ENCODE data around the gene VDAC1.
"Not testable (repeated sequence)": the region's sequence is repeated elsewhere in the genome, so short reads cannot be mapped to it uniquely, and the experiment has no call there.

The VDAC1 gene

DNA sequence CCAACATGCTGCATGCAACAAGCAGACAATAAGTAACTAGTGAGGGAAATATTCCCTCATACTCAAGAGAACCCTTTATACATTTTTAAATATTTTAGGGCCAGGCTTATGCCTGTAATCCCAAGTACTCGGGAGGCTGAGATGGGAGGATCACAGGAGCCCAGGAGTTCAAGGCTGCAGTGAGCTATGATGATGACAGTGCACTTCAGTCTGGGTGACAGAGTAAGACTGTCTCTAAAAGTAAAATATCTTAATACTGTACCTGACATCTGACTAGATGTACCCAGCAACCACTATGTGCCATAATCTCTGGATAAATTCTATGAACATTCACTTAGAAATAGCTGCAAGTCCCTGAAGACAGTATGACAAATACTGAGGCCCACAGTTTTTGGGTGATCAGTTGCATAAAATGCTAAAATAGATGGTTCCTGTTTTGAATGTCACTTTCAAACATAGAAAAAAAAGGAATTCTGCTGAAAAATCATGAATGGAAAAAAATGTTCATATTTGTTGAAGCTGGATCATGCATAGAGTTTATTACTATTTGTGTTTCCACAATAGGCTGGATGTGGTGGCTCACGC is 34.4 kb downstream of the VDAC1 start:
- in situ Hi-C loops (cut with HindIII; ENCODE audit: low sequenced_read_pairs), result no loop called here

DNA sequence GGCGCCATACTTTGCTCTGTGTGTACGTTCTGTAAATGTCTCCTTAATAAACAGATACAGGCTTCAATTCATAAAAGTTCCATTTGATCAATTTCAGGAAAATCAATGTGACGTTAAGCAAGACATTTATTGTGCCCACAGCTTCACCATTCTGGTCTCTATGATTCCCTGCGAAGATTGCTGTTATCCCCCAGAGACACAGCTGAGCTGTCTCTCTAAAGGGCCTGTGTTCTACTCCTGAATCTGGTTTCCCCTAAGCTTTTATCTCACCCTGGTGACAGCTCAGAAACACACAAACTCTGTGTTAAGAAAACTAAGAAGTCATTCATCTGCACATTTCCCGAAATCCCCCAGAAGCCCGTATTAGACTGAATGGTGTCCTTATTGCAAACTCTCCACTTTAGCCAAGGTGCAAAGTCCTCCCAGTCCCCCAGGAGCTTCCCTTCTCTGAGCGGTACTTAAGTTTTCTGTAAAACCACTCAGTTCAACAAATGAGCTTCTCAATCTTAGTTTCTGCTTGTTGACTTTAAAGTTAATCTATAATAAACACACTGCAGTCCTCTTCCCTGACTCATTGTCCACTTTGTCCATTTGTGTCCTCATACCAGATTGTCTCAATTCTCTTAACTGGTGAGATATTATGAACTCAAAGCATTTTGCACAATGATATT is 35.0 kb downstream of the VDAC1 start:
- in situ Hi-C loops (cut with HindIII; ENCODE audit: low sequenced_read_pairs), result no loop called here

- in situ Hi-C loops (cut with HindIII; ENCODE audit: low sequenced_read_pairs), result no loop called here
Observed at GRCh38 chr5:133968204-133968980, 36.4 kb downstream of the VDAC1 start, which contains the start of gene C5orf15. TSS of gene C5orf15 (minus strand) at chr5:133968625. CDS start at chr5:133968584, 41 bp downstream.

DNA sequence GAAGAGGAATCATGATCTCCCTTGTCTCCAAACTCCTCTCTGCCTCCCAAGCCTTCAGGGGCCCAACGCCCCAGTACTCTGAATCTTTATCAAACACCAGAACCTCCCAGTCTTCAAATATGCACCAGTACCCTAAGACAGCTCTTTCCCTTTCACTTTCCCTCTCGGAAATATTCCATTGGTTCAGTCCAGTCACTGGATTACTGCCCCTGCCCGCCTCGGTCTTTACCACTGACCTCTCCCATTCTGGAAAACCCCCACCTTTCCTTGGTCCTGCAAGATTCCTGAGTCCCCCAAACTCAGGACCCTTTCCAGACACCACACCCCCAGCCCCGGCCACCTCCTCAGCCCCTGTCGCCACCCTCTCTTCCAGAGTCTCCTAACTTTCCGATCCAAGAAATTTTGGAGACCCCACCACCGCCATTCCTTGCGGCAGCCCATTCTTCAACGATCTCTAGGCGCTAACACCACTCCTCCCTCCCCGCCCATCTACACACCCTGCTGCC is 37.0 kb downstream of the VDAC1 start:
- in situ Hi-C loops (cut with HindIII; ENCODE audit: low sequenced_read_pairs), result no loop called here

DNA sequence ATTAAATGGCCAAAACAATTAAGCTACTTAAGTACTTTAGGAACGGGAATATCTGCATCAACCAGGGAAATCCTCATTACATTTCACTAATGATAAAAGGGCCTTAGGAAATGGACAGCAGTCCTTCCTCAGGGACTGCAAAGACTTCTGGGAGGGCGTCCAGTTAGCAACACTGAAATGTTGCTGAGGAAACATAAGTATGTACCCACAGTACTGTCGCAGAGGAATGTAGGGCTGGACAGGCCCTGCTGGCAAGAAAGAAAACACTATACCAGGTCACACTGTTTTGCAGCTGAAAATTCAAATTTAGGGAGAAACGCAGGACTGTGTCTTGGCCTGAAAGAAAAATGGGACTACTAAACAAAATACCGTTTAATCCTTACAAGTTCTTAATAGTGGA is 37.7 kb downstream of the VDAC1 start:
- in situ Hi-C loops (cut with HindIII; ENCODE audit: low sequenced_read_pairs), result no loop called here

DNA sequence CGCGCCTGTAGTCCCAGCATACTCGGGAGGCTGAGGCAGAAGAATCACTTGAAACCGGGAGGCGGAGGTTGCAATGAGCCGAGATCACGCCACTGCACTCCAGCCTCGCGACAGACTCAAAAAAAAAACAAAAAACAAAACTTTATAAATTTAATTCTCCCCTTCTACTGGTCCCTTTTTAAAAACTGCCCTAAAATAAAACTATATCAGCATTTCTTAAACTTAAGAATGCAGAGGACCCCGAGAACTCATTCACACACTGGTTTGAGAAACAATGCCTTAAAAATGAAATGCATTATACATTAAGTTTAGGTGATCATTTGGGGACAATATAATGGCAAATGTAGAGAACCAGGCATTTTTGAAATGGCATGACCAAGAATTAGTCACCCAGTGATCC is 38.7 kb downstream of the VDAC1 start:
- in situ Hi-C loops (cut with HindIII; ENCODE audit: low sequenced_read_pairs), result no loop called here

DNA sequence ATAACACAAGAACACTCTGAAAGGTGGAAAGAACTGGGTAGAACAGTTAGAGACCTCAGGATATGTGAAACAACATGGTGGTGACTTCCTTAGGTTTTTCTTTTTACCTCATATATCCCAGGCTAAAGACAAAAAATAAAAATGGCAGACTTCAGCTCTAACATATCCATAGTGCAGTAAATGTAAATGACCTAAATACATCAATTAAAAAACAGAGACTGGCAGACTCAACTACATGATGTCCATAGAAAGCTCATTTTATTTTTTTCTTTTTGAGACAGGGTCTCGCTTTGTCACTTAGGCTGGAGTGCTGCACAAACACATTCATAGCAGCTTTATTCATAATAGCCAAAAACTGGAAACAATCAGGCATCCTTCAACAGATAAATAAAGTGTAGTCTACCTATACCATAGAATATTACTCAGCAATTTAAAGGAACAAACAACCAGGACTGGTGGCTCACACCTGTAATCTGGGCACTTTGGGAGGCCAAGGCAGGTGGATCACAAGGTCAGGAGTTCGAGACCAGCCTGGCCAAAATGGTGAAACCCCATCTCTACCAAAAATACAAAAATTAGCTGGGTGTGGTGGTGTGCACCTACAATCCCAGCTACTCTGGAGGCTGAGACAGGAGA is 41.2 kb downstream of the VDAC1 start:
- in situ Hi-C loops (cut with HindIII; ENCODE audit: low sequenced_read_pairs), result no loop called here

DNA sequence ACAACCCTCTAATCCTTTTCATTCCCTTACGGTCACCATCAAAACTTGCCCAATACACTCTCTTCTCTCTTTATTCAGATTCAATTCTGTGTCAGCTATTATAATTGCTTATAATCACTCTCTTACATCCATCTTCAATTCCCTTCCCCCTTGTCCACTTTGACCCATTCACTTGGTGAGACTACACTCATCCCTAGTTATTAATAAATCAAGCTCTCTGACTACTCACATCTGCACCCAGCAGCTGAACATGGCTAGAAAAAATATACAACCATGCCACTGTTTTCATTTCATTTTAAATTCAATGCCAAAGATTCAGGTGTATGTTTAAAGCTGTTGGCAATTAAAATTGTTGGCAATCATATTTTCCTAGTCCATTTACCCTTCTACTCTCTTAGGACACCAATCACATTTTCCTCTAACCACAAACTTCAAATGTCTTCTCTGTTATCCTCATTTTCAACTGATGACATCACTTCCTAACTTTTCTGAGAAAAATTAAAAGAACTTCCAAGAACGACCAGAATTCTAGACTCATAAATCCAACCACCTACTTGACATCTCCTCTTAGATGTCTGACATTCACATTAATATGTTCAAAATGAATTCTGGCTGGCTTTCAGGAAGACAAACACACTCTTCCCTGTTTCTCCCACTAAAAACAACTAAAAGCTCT is 41.8 kb downstream of the VDAC1 start:
- in situ Hi-C loops (cut with HindIII; ENCODE audit: low sequenced_read_pairs), result no loop called here

GRCh38 chr5:133962131-133962530 is 42.6 kb downstream of the VDAC1 start:
- in situ Hi-C loops (cut with HindIII; ENCODE audit: low sequenced_read_pairs), result no loop called here

DNA sequence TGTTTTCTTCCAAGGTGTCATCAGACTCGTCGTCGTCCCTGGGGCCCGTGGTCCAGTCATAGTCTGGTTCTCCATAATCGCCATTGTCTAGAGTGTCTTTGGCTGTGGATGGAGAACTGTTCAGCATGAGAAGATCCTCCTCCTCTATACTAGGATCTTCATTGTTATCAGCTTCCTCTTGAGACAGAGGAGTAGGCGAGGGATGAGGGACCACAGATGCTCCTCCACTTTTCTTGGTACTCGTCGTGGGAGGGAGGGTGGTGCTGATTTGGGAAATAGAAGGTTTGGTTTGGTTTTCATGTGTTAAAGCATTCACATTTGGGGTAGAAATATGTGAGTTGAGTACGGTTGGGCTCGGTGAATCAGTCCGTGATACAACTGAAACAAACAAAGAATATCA is 45.1 kb downstream of the VDAC1 start:
- in situ Hi-C loops (cut with HindIII; ENCODE audit: low sequenced_read_pairs), result no loop called here

DNA sequence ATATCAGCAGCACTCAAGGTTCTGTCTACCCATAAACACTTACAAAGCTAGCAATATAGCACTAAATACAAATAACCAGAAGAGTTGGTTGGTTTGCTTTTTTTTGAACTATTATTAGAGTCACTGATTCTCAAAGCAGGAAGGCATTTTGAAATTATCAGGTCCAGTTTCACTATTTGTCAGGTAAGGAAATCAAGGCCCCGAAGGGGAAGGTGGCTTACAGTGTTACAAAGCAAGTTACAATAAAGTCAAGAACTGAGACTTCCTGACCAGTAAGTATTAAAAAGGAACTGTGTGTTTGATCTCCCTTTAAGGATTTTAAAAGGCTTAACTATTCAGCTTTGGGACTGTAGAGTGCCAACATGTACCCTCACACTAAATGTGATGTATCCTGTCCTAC is 47.2 kb downstream of the VDAC1 start:
- in situ Hi-C loops (cut with HindIII; ENCODE audit: low sequenced_read_pairs), result no loop called here

DNA sequence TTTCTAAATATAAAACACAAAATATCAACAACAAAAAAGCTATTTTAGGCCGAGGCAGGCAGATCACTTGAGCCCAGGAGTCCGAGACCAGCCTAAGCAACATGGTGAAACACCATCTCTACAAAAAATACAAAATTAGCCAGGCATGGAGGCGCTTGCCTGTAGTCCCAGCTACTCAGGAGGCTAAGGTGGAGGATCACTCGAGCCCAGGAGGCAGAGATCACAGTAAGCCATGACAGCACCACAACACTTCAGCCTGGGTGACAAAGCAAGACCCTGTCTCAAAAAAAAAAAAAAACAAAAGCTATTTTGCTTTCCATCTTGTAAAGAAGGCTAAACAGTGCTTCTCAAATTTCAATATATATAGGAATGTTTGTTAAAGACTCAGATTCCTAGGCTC is 47.7 kb downstream of the VDAC1 start:
- in situ Hi-C loops (cut with HindIII; ENCODE audit: low sequenced_read_pairs), result no loop called here

GRCh38 chr5:133956196-133956595 is 48.6 kb downstream of the VDAC1 start:
- in situ Hi-C loops (cut with HindIII; ENCODE audit: low sequenced_read_pairs), result not testable (repeated sequence)

- in situ Hi-C loops (cut with HindIII; ENCODE audit: low sequenced_read_pairs), result no loop called here
Observed at GRCh38 chr5:133953568-133954145, 51.1 kb downstream of the VDAC1 start.

DNA sequence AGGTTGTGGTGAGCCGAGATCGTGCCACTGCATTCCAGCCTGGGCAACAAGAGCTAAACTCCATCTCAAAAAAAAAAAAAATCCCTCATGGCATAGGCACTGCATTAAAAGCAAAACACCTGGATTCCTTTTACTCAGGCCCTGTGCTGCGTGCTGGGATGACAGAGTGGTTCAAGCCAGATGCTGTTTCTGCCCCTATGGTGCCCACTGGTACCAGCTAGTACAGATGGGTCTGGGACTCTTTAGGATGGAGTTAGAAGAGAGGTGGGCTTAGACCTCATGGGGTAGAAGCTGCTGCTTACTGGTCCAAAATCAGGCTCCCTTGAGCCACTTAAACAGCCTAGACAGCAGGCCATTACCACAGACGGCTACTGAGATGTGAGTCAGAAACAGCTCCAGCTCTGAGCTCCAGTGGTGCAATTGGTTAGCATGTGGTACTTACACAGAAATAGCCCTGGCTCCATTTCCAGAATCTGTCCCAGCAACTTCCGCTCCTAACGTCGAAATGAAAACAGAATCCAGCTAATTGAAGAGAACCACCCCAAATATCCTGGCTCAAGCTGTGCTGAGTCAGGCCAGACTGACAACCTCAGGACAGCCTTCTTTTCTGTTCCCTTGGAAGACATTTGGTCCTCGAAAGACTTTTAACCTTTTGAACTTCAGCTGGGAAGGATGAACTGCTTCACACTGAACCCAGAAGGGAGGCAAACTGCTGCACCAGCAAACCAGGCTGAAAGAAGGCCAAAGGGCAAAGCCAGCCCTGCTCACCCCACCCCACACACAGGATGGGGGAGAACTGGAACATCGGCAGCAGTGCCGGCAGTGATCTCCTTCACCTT is 51.8 kb downstream of the VDAC1 start:
- in situ Hi-C loops (cut with HindIII; ENCODE audit: low sequenced_read_pairs), result no loop called here

GRCh38 chr5:133950821-133951612 is 53.8 kb downstream of the VDAC1 start:
- in situ Hi-C loops (cut with HindIII; ENCODE audit: low sequenced_read_pairs), result no loop called here

- in situ Hi-C loops (cut with HindIII; ENCODE audit: low sequenced_read_pairs), result loop anchor here (5.0 to 10.0 kb wide), 2 partner anchors 81 to 414 kb away; no protein-coding TSS in a partner anchor
Observed at GRCh38 chr5:133948721-133949120, 56.1 kb downstream of the VDAC1 start.

GRCh38 chr5:133947431-133947841 is 57.3 kb downstream of the VDAC1 start:
- in situ Hi-C loops (cut with HindIII; ENCODE audit: low sequenced_read_pairs), result loop anchor here (5.0 to 10.0 kb wide), 2 partner anchors 80 to 413 kb away; no protein-coding TSS in a partner anchor
